HUES48 (cell line): Measurements from ENCODE around the gene TATDN2.
"Not testable (repeated sequence)": the region's sequence is repeated elsewhere in the genome, so short reads cannot be mapped to it uniquely, and the experiment has no call there.

Source experiments
- H3K27ac ChIP-seq: one replicate; pipeline ENCODE4 v1.7.0; 2013; ENCODE audit warnings: low read depth, low read length, inconsistent platforms
- H3K27me3 ChIP-seq: 2 replicates; pipeline ENCODE4 v1.6.1; 2013; ENCODE audit warnings: mild to moderate bottlenecking, low read length; ENCODE audit not compliant: control insufficient read depth, insufficient read depth
- H3K36me3 ChIP-seq: 2 replicates; pipeline ENCODE4 v1.6.1; 2013; ENCODE audit warnings: low read length; ENCODE audit not compliant: control insufficient read depth, insufficient read depth
- H3K4me1 ChIP-seq: 2 replicates; pipeline ENCODE4 v1.6.1; 2013; ENCODE audit warnings: mild to moderate bottlenecking, low read length; ENCODE audit not compliant: control insufficient read depth, insufficient read depth
- H3K4me3 ChIP-seq: 2 replicates; pipeline ENCODE4 v1.5.1; 2013; ENCODE audit warnings: mild to moderate bottlenecking, low read depth, low read length
- H3K9ac ChIP-seq: 2 replicates; pipeline ENCODE4 v1.6.1; 2013; ENCODE audit warnings: mild to moderate bottlenecking, low read depth, low read length, moderate library complexity
- H3K9me3 ChIP-seq: 2 replicates; pipeline ENCODE4 v1.6.1; 2013; ENCODE audit warnings: low read length; ENCODE audit not compliant: control insufficient read depth, insufficient read depth

Gene TATDN2

DNA sequence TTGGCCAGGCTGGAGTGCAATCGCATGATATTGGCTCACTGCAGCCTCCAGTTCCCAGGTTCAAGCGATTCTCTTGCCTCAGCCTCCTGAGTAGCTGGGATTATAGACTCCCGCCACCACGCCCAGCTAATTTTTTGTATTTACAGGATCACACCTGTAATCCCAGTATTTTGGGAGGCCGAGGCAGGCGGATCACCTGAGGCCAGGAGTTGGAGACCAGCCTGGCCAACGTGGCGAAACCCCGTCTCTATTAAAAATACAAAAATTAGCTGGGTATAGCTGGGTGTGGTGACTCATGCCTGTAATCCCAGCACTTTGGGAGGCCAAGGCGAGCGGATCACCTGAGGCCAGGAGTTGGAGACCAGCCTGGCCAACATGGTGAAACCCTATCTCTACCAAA is 24.2 kb downstream of the TATDN2 start:
- not testable (repeated sequence) for H3K9ac ChIP-seq, H3K27me3 ChIP-seq, H3K27ac ChIP-seq, H3K4me3 ChIP-seq, H3K9me3 ChIP-seq, H3K4me1 ChIP-seq
- H3K36me3 ChIP-seq, result peaks cover 70% of the 10 kb centered on the region

DNA sequence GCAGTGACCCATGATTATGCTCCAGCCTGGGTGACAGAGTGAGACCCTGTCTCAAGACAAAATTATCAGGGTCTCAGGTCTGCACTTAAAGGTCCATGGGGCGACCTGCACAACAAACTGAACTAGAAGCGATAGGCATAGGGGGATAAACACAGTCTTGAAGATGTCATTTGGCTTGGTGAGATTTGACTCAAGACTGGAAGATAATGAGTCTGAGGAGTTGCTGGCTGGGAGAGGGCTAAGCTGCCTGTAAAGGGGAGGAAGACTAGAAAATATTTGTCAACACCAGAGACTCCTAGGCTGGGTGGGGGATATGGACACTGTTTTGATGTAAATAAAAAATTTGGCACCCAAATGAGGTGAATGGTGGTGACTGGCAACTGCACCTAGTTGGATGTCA is 24.7 kb downstream of the TATDN2 start:
- H3K27ac ChIP-seq, result no peak overlapping the region
- peaks cover 70% of the 10 kb centered on the region for H3K36me3 ChIP-seq
- H3K4me3 ChIP-seq, result no peak overlapping the region
- H3K9me3 ChIP-seq, result no peaks in the 10 kb centered on the region
- no peaks in the 10 kb centered on the region for H3K27me3 ChIP-seq
- no peak overlapping the region for H3K9ac ChIP-seq
- H3K4me1 ChIP-seq, result no peaks in the 10 kb centered on the region

DNA sequence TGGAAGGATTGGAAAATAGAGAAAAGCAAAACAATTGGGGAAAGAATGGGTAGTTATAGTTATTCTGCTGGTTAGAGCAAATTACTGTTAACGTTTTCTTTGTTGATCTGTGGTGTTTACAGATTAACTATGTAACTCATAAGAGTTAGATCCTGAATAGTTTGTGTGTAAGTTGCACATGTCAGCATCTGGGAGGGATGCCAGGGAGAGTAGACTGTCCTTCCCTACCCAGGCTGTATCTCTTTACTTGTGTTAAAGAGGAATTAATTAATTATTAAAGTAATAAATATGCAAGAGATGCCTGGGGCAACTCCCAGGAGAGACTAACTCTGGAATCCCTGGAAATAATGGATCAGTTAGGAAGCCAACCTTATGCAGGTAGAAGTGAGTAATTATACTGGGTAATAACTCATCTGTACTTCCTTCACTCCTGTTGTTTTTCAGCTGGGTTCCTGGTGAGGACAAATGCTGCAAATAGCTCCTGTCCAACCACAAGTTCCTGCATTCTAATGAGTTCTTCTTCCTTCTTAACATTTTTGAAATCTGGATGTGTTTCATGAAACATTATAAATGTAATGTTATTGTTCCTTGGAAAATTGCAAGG is 25.5 kb downstream of the TATDN2 start:
- Histone ChIP-seq H3K36me3 (peaks cover 70% of the 10 kb centered on the region), H3K27me3 (no peaks in the 10 kb centered on the region), H3K9me3 (no peaks in the 10 kb centered on the region), H3K4me1 (no peaks in the 10 kb centered on the region), H3K27ac (no peak overlapping the region), H3K9ac (no peak overlapping the region), H3K4me3 (no peak overlapping the region)

DNA sequence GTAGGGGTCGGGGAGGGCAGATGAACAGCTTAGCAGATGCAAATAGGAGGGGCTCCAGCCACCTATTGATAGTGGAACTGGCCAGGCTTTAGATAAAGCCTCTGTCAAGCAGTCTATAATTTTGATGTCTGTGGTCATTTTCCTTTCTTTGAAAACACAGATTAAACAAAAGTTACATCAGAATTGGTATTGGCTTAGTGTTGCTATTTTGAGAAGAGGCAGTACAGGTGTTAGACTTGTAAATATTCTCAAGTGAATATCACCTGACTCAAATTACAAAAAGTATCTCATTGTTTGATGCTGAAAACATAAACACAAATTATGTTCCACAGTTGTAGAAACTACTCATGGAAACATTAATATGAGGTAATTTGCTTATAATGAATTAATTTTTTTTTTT is 26.3 kb downstream of the TATDN2 start:
- peaks cover 70% of the 10 kb centered on the region for H3K36me3 ChIP-seq

DNA sequence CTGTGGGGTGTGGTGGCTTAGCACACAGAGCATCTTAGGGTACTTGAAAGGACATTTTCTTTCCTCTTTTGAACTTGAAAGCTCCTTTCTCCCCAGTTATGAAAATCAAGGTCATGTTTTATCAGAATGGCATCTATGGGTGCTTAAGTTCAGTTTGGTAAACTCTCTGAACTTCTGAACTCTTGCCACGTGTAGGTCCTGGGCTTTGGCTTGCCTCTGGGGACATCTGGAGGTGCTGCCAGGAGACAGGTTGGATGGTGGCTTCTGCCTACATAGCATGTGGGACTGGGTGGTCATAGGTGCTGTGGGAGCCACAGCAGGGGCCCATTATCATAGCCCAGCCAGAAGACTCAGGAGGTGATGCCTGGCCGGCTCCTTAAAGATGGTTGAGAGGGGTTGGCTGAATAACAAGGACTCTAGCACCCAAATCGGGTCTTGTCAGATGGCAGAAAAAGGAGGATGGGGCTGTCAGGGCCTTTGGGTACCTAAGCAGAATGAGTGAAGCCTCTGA is 28.9 kb downstream of the TATDN2 start:
- no peak overlapping the region for H3K27ac ChIP-seq
- no peaks in the 10 kb centered on the region for H3K4me1 ChIP-seq
- H3K9ac ChIP-seq, result no peak overlapping the region
- no peak overlapping the region for H3K4me3 ChIP-seq
- H3K27me3 ChIP-seq, result no peaks in the 10 kb centered on the region
- H3K36me3 ChIP-seq, result peaks cover 67% of the 10 kb centered on the region
- no peaks in the 10 kb centered on the region for H3K9me3 ChIP-seq

More for the DNA sequence above, 26.3 kb downstream of the TATDN2 start:
- Histone ChIP-seq H3K9ac (no peak overlapping the region), H3K27me3 (no peaks in the 10 kb centered on the region), H3K9me3 (no peaks in the 10 kb centered on the region), H3K4me3 (no peak overlapping the region), H3K4me1 (no peaks in the 10 kb centered on the region), H3K27ac (no peak overlapping the region)

DNA sequence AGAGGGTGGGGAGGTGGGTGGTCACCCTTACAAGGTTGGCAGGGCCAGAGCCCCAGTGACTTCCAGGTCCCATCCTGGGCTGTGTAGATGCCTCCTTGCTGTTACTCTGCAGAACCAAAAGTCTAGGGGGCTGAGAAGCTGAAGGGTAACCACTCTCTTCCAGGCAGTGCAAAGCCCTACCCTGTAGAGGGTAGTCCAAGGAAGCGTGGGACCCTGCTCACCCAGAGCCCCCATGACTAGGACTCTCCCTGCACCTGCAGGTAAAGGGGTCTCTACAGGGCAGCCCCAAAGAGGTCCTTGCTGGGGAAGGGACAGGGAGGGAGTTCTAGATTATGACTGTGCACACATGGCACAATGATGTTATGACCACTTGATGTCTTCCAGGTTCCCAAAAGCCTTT is 30.2 kb downstream of the TATDN2 start:
- H3K4me1 ChIP-seq, result no peaks in the 10 kb centered on the region
- no peak overlapping the region for H3K9ac ChIP-seq
- H3K36me3 ChIP-seq, result peaks cover 69% of the 10 kb centered on the region
- no peaks in the 10 kb centered on the region for H3K27me3 ChIP-seq
- no peak overlapping the region for H3K4me3 ChIP-seq
- no peak overlapping the region for H3K27ac ChIP-seq
- H3K9me3 ChIP-seq, result no peaks in the 10 kb centered on the region

DNA sequence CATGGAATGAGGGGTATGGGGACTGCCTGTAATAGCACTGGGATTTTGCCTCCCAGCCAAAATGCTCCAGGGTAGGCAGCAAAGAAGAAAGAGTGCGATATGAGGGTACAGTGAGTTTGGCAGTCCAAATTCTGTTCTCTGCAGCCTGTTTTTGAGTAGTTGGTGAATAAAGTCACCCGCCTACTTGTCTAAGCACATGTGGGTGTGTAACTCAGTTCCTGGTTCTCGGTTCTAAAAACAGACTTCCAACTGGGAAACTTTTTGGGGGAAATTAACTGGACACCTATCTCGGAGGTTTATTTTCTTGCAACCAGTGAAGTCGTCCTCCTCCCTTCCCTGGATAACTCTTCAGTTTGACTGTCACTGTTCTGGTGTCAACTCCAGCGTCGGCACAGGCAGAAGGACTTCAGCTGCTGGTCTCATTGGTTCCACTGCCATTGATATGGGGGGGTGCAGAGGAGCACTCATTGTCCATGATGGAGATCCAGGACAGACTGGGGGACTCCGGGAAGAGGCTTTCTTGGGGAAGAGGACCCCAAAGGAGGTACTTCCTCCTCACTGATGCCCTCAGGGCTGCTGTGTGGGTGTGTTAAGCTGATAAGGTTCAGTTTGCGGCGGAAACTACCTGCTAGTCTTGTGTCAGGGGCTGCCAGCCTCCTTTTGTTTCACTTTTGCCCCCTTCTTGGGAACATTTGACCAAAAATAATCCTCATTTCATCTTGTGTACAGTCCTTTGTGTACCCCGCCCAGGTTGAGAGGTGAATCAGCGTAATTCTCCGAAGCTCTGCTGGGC is 31.3 kb downstream of the TATDN2 start:
- Histone ChIP-seq H3K36me3 (peaks cover 67% of the 10 kb centered on the region), H3K9ac (no peak overlapping the region)

DNA sequence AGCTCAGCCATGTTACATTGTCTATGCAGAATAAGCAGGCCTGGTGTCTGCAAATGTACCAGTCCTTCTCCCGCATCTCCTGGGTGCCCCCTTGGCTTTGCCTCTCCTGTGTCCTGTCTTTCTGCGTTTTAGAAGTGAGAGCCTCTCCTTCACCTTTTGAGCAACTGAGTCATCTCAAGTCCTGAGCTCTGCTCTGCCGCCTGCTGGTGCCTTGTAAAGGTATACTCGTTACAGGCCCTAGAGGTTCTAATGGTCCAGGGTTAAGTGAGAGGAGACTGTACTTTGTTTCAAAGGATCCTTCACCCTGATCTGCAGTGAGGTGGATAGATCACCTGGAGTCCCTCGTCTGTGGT is 31.9 kb downstream of the TATDN2 start:
- Histone ChIP-seq H3K4me1 (no peaks in the 10 kb centered on the region), H3K9me3 (no peaks in the 10 kb centered on the region), H3K36me3 (peaks cover 67% of the 10 kb centered on the region), H3K27ac (no peak overlapping the region), H3K27me3 (no peaks in the 10 kb centered on the region), H3K4me3 (no peak overlapping the region), H3K9ac (no peak overlapping the region)

More for the DNA sequence above, 31.3 kb downstream of the TATDN2 start:
- Histone ChIP-seq H3K9me3 (no peaks in the 10 kb centered on the region), H3K27ac (no peak overlapping the region), H3K27me3 (no peaks in the 10 kb centered on the region), H3K4me1 (no peaks in the 10 kb centered on the region), H3K4me3 (no peak overlapping the region)

DNA sequence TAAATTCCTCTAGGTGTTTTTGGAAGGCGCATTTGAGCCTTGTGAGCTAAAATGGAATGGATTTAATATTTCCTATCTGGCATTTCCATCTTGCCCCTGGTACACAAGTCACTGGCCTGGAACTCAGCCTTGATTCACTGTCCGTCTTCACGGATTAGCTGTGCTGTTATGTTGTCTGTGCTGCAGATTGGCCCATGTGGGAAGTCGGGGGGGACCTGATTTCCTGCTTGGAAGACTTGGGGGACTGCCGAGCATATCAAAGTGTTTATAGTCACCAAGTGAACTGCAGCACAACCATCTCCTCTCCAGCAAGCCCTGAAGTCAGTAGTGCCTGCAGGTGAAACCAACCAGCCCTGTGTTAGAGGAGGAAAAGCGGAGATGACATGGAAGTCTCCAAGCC is 32.3 kb downstream of the TATDN2 start:
- H3K4me3 ChIP-seq, result no peak overlapping the region
- H3K9me3 ChIP-seq, result no peaks in the 10 kb centered on the region
- H3K36me3 ChIP-seq, result peaks cover 67% of the 10 kb centered on the region
- H3K27me3 ChIP-seq, result no peaks in the 10 kb centered on the region
- H3K4me1 ChIP-seq, result no peaks in the 10 kb centered on the region
- no peak overlapping the region for H3K27ac ChIP-seq
- H3K9ac ChIP-seq, result no peak overlapping the region

DNA sequence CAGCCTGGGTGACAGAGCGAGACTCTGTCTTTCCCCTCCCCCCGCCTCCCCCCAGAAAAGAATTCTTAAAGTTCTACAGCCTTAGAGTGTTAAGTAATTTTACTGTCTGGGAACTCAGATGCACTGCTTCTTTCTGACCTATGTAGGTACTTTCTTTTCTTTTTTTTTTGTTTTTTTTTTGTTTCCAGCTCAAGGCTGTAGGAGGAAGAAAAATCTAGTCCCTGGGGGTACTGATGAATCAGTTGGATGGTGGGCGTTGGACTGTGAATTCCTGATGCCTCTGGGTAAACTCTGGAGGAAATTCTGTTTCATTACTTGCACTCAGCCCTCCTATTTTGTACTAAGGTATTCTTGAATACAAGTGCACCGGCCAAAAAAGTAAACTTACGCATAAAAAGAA is 33.7 kb downstream of the TATDN2 start:
- no peak overlapping the region for H3K9ac ChIP-seq
- H3K36me3 ChIP-seq, result peaks cover 66% of the 10 kb centered on the region

DNA sequence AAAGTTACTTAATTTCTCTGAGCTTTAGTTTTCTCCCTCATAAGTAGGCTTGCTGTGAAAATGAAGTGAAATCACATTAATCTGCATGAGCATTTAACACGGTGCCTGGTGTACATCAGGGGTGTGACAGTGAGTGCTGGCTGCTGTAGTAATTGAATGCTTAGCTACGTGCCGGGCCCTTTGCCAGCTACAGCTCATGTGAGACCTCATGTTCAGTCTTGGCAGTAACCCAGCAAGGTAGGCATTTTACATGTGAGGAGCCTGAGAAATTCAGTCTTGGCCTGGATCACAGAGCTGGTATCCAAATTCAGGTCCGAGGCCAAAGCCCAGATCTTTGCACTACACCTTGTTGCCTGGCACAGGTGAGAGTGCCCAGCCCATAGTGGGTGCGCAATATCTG is 35.4 kb downstream of the TATDN2 start:
- H3K4me1 ChIP-seq, result peaks cover 9% of the 10 kb centered on the region
- H3K36me3 ChIP-seq, result peaks cover 66% of the 10 kb centered on the region
- no peaks in the 10 kb centered on the region for H3K27me3 ChIP-seq
- H3K9me3 ChIP-seq, result no peaks in the 10 kb centered on the region
- no peak overlapping the region for H3K9ac ChIP-seq
- H3K4me3 ChIP-seq, result no peak overlapping the region
- H3K27ac ChIP-seq, result no peak overlapping the region

More for the DNA sequence above, 33.7 kb downstream of the TATDN2 start:
- H3K9me3 ChIP-seq, result no peaks in the 10 kb centered on the region
- H3K27ac ChIP-seq, result no peak overlapping the region
- H3K4me1 ChIP-seq, result peaks cover 6% of the 10 kb centered on the region
- H3K27me3 ChIP-seq, result no peaks in the 10 kb centered on the region
- no peak overlapping the region for H3K4me3 ChIP-seq
